Endothelial cell of umbilical vein (primary cell): Measurements from ENCODE around the gene CA5A. TPM values are rescaled to one million over a fixed set of nuclear protein-coding genes. Genes with fewer than 3 reads are reported as not detected.
"Not testable (repeated sequence)": the region's sequence is repeated elsewhere in the genome, so short reads cannot be mapped to it uniquely, and the experiment has no call there.

Experiments used
- BruUV-seq: library from RNA; stranded (reverse); fragments of 400-500 nt; replicated peaks from 2 replicates; lab custom pipeline; 2021; lab: Mats Ljungman, UMichigan
- CTCF ChIA-PET: fragments of 300-600, 350-600 bp; sonication (Branson Sonifier 250); formaldehyde crosslinking; loops from one replicate; lab custom pipeline; 2021; ENCODE audit warnings: antibody characterized with exemption, inconsistent platforms; lab: Charles Lee
- POLR2A ChIA-PET: fragments of 300-600, 350-600 bp; sonication (Branson Sonifier 250); formaldehyde crosslinking; loops from one replicate; lab custom pipeline; 2021; ENCODE audit warnings: antibody characterized with exemption, inconsistent platforms; lab: Charles Lee
- DNase-seq: peaks from one replicate; pipeline ENCODE4 v3.0.0-alpha.2; 2011; ENCODE audit warnings: low read depth, low spot score
- FAIRE-seq: peaks from 2 replicates; lab custom pipeline; 2011; peaks lifted over from hg19 to GRCh38; lab: Jason Lieb, UNC
- H2AFZ ChIP-seq: 2 replicates; pipeline ENCODE4 v1.6.0; 2012; ENCODE audit warnings: low read depth, low read length, control low read depth, inconsistent platforms
- H3K27ac ChIP-seq: 2 replicates; pipeline ENCODE4 v1.5.1; 2011; ENCODE audit warnings: low read depth, mild to moderate bottlenecking, control low read depth, low read length, moderate library complexity; ENCODE audit not compliant: insufficient read depth
- H3K27me3 ChIP-seq, 2 experiments: 2 replicates each; pipeline versions ENCODE4 v1.6.0 to v1.6.1; 2011; ENCODE audit warnings: low read length in 2 of 2, mixed read lengths in 1 of 2; ENCODE audit not compliant: control insufficient read depth in 2 of 2, insufficient read depth in 2 of 2
- H3K36me3 ChIP-seq, 2 experiments: 2 replicates in 1 of 2; 3 replicates in 1 of 2; pipeline ENCODE4 v1.5.1; 2011; ENCODE audit warnings: low read length in 2 of 2, mild to moderate bottlenecking in 1 of 2, moderate library complexity in 1 of 2; ENCODE audit not compliant: control insufficient read depth in 2 of 2, insufficient read depth in 2 of 2; ENCODE audit errors: extremely low read depth in 1 of 2
- H3K4me1 ChIP-seq: 3 replicates; pipeline ENCODE4 v1.5.1; 2011; ENCODE audit warnings: mild to moderate bottlenecking, low read length; ENCODE audit not compliant: control insufficient read depth, insufficient read depth; ENCODE audit errors: extremely low read depth
- H3K4me2 ChIP-seq: 2 replicates; pipeline ENCODE4 v1.6.1; 2011; ENCODE audit warnings: low read length, control low read depth, mixed read lengths; ENCODE audit not compliant: insufficient read depth
- H3K4me3 ChIP-seq, 3 experiments: fragments of 200-600 bp in 1 of 3; sonication (generic), shearing (Covaris generic) in 1 of 3; replicated peaks in 1 of 3; 2 replicates each; pipeline ENCODE4 v1.5.1; 2011 to 2016; ENCODE audit warnings: control low read depth in 3 of 3, low read length in 3 of 3, mild to moderate bottlenecking in 2 of 3, inconsistent platforms in 1 of 3, low read depth in 1 of 3, moderate library complexity in 1 of 3; ENCODE audit not compliant: insufficient read depth in 1 of 3
- H3K79me2 ChIP-seq: 2 replicates; pipeline ENCODE4 v1.6.0; 2012; ENCODE audit warnings: low read length, inconsistent platforms; ENCODE audit not compliant: control insufficient read depth, insufficient read depth
- H3K9ac ChIP-seq: replicated peaks from 2 replicates; pipeline ENCODE3; 2011; ENCODE audit warnings: low read length, control low read depth; ENCODE audit not compliant: insufficient read depth; ENCODE audit errors: extremely low read depth
- H3K9me1 ChIP-seq: replicated peaks from 3 replicates; pipeline ENCODE4 v1.6.0; 2011; ENCODE audit warnings: mild to moderate bottlenecking, low read length; ENCODE audit not compliant: control insufficient read depth, insufficient read depth; ENCODE audit errors: extremely low read depth
- H3K9me3 ChIP-seq: replicated peaks from 2 replicates; pipeline ENCODE4 v1.5.1; 2012; ENCODE audit warnings: low read length, inconsistent platforms; ENCODE audit not compliant: control insufficient read depth, insufficient read depth
- H4K20me1 ChIP-seq: replicated peaks from 2 replicates; pipeline ENCODE3; 2011; ENCODE audit warnings: mild to moderate bottlenecking, low read length; ENCODE audit not compliant: control insufficient read depth, insufficient read depth; ENCODE audit errors: extremely low read depth
- CTCF ChIP-seq, 2 donors: IDR thresholded peaks; 1 replicate in 1 of 2; 2 replicates in 1 of 2; pipeline ENCODE4 v1.5.1; 2011; ENCODE audit warnings: low read length in 2 of 2, mild to moderate bottlenecking in 2 of 2, moderate library complexity in 2 of 2, control low read depth in 1 of 2, inconsistent platforms in 1 of 2, low read depth in 1 of 2; ENCODE audit not compliant: insufficient read depth in 1 of 2; ENCODE audit errors: extremely low read depth in 1 of 2
- EZH2 ChIP-seq: IDR thresholded peaks from 2 replicates; pipeline ENCODE4 v1.6.1; 2012; ENCODE audit warnings: borderline replicate concordance, low read depth, mild to moderate bottlenecking, moderate library complexity, low read length, inconsistent platforms; ENCODE audit not compliant: severe bottlenecking
- FOS ChIP-seq: IDR thresholded peaks from 2 replicates; pipeline ENCODE4 v1.6.1; 2011; ENCODE audit warnings: mild to moderate bottlenecking, low read length, moderate library complexity, borderline replicate concordance; ENCODE audit not compliant: insufficient read depth
- GATA2 ChIP-seq: IDR thresholded peaks from 2 replicates; pipeline ENCODE4 v1.7.0; 2011; ENCODE audit warnings: low read depth, mild to moderate bottlenecking, moderate library complexity, mixed read lengths, low read length; ENCODE audit not compliant: insufficient read length, insufficient read depth
- JUN ChIP-seq: IDR thresholded peaks from 2 replicates; pipeline ENCODE4 v1.6.1; 2011; ENCODE audit warnings: borderline replicate concordance, low read depth; ENCODE audit not compliant: insufficient read length, insufficient read depth
- MYC ChIP-seq: IDR thresholded peaks from one replicate; pipeline ENCODE4 v1.6.1; 2011; ENCODE audit warnings: mild to moderate bottlenecking, low read depth, low read length
- POLR2A ChIP-seq: IDR thresholded peaks from 2 replicates; pipeline ENCODE4 v1.6.1; 2012; ENCODE audit warnings: low read depth, mild to moderate bottlenecking, control low read depth, low read length
- POLR2AphosphoS5 ChIP-seq: IDR thresholded peaks from 2 replicates; pipeline ENCODE4 v1.6.1; 2012; ENCODE audit warnings: low read depth, mild to moderate bottlenecking, control low read depth, low read length, moderate library complexity; ENCODE audit not compliant: insufficient read depth
- dilution Hi-C: fragments of 300-500 bp; cut with MboI; formaldehyde crosslinking; loops from one replicate; pipeline ENCODE4 v1.15.0; 2019; ENCODE audit warnings: low sequenced_read_pairs; ENCODE audit not compliant: extremely low pct_ligation_motif_present
- intact Hi-C: fragments of 100-400 bp; cut with micrococcal nuclease; formaldehyde crosslinking; loops from one replicate; pipeline ENCODE4 v1.10.0; 2022
- polyA plus RNA-seq, 4 experiments: library from polyadenylated mRNA; depleted of rRNA in 3 of 4; stranded (reverse) in 3 of 4; unstranded in 1 of 4; fragments of >200 nt; gene quantifications; 2 replicates each; pipeline versions ENCODE4 v1.2.1 to v1.2.3, GENCODE V29; 2011 to 2012; ENCODE audit warnings: missing spikeins in 1 of 4
- total RNA-seq: library from RNA; stranded (reverse); gene quantifications from 2 replicates; pipeline ENCODE4 v1.2.3, GENCODE V29; 2021
- TF ChIP-seq, protein P1 (sequence below): IDR thresholded peaks from 2 replicates; pipeline ENCODE4 v1.6.1; 2011; ENCODE audit not compliant: insufficient read depth, insufficient read length

Gene CA5A
- total and polyA plus RNA-seq, 2 donors (not counting 3 experiments of a cell fraction or from before 2014, with no cell fraction given): not detected

DNA sequence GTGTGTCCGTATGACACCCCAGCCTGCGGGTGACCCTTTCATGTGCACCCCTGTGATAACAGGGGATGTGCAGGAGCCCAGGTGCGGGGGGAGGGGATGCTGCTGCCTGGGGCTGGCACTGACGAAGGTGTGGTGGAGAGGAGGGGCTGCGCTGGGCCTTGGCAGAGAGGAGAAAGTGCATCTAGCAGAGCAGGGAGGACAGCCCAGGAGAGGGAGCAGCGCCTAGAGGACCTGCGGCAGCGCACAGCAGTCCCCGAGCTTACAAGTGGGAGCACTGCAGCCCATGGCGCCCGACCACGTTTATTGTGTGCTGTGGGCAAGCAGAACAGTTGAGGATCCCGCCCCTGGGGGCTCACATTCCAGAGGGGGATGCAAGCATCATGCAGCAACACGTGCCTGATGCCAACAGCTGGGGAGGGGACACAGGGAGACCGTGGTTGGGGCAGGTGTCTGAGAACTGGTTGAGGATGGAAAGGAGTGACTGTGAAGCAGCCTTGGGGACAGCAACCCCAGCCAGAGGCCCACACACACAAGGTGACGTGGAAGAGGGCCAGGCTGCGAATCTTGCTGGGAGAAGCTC, 56.1 kb downstream of the CA5A start:
- Histone ChIP-seq H3K4me1 (no peaks in the 10 kb centered on the region), H3K36me3 (no peaks in the 10 kb centered on the region), H3K9me3 (no peaks in the 10 kb centered on the region), H3K27me3 (peaks cover 6 to 7% of the 10 kb centered on the region in 2 experiments), H4K20me1 (no peaks in the 10 kb centered on the region), H2AFZ (no peak overlapping the region), H3K4me2 (no peak overlapping the region), H3K9ac (no peak overlapping the region), H3K79me2 (no peaks in the 10 kb centered on the region), H3K27ac (no peak overlapping the region), H3K4me3 (no peak overlapping the region), H3K9me1 (no peaks in the 10 kb centered on the region)
- CTCF ChIA-PET: interaction anchor here (1.2 kb wide), 1 partner anchor 9 kb away, joined by 4 read pairs; no protein-coding TSS in a partner anchor
- intact Hi-C loops (no loop called here), dilution Hi-C loops (no loop called here)
- POLR2A ChIA-PET: no interaction called here
- DNase-seq (no peak), FAIRE-seq (no peak)
- no TSS peak for BruUV-seq
- TF ChIP-seq POLR2A (no peak), GATA2 (no peak), CTCF (IDR thresholded peaks at IDR 0.05; ENCODE audit: extremely low read depth in 1 of 2, insufficient read depth in 1 of 2, low read depth in 1 of 2, low read length in 2 of 2) (no peak), POLR2AphosphoS5 (no peak), FOS (no peak), MYC (no peak), JUN (no peak), EZH2 (no peak)
- TF ChIP-seq, protein P1, sequence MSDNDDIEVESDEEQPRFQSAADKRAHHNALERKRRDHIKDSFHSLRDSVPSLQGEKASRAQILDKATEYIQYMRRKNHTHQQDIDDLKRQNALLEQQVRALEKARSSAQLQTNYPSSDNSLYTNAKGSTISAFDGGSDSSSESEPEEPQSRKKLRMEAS: no peak

DNA sequence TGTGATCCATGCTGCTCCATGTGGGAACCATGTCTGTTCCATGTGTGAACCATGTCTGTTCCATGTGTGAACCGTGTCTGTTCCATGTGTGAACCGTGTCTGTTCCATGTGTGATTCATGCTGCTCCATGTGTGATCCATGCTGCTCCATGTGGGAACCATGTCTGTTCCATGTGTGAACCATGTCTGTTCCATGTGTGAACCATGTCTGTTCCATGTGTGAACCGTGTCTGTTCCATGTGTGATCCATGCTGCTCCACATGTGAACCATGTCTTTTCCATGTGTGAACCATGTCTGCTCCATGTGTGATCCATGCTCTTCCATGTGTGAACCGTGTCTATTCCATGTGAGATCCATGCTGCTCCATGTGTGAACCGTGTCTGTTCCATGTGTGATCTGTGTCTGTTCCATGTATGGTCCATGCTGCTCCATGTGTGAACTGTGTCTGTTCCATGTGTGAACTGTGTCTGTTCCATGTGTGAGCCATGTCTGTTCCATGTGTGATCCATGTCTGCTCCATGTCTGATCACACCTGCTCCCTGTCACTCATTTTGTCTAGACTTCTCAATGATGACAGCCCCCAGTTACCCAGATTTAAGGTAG, 56.8 kb downstream of the CA5A start:
- dilution Hi-C loops, H3K79me2 ChIP-seq, H3K27me3 ChIP-seq, H3K9me3 ChIP-seq, intact Hi-C loops, H3K9me1 ChIP-seq, H3K4me1 ChIP-seq, DNase-seq, H2AFZ ChIP-seq, POLR2A ChIA-PET, FAIRE-seq, H4K20me1 ChIP-seq, CTCF ChIA-PET, H3K4me3 ChIP-seq, H3K36me3 ChIP-seq, H3K9ac ChIP-seq, BruUV-seq, H3K27ac ChIP-seq, H3K4me2 ChIP-seq: not testable (repeated sequence)
